ENCODE data around the gene AQP9. TPM values are rescaled to one million over a fixed set of nuclear protein-coding genes. Genes with fewer than 3 reads are reported as not detected.

The AQP9 gene
- total RNA-seq, 1 donor from 2014 or later: 2.1 TPM

GRCh38 chr15:58114812-58115211, 23.4 kb upstream of the AQP9 start:
- Histone ChIP-seq H3K4me3 (ENCODE audit: low read length in 3 of 3) (no peak overlapping the region), H3K27me3 (ENCODE audit: control insufficient read depth in 3 of 3, insufficient read depth in 3 of 3, low read length in 3 of 3) (peaks cover 0 to 4% (median 0%) of the 10 kb centered on the region in 3 donors), H3K9me3 (ENCODE audit: control insufficient read depth in 3 of 3, low read length in 3 of 3) (no peaks in the 10 kb centered on the region), H3K36me3 (ENCODE audit: control insufficient read depth in 3 of 3, insufficient read depth in 3 of 3, low read length in 3 of 3) (no peaks in the 10 kb centered on the region), H3K4me1 (ENCODE audit: control insufficient read depth in 3 of 3, insufficient read depth in 3 of 3, low read length in 3 of 3) (no peaks in the 10 kb centered on the region), H3K9ac (ENCODE audit: low read depth in 1 of 3, low read length in 3 of 3) (no peak overlapping the region), H3K27ac (ENCODE audit: low read depth, low read length) (no peak overlapping the region)

- Histone ChIP-seq H3K9ac (ENCODE audit: low read depth in 1 of 3, low read length in 3 of 3) (no peak overlapping the region), H3K36me3 (ENCODE audit: control insufficient read depth in 3 of 3, insufficient read depth in 3 of 3, low read length in 3 of 3) (no peaks in the 10 kb centered on the region), H3K9me3 (ENCODE audit: control insufficient read depth in 3 of 3, low read length in 3 of 3) (no peaks in the 10 kb centered on the region), H3K27me3 (ENCODE audit: control insufficient read depth in 3 of 3, insufficient read depth in 3 of 3, low read length in 3 of 3) (no peaks in the 10 kb centered on the region), H3K4me3 (ENCODE audit: low read length in 3 of 3) (no peak overlapping the region), H3K27ac (ENCODE audit: low read depth, low read length) (no peak overlapping the region), H3K4me1 (ENCODE audit: control insufficient read depth in 3 of 3, insufficient read depth in 3 of 3, low read length in 3 of 3) (no peaks in the 10 kb centered on the region)
These were observed 22.5 kb upstream of the AQP9 start for GRCh38 chr15:58115692-58116091.

GRCh38 chr15:58117619-58118018, 20.6 kb upstream of the AQP9 start:
- Histone ChIP-seq H3K4me3 (ENCODE audit: low read length in 3 of 3) (no peak overlapping the region), H3K9me3 (ENCODE audit: control insufficient read depth in 3 of 3, low read length in 3 of 3) (no peaks in the 10 kb centered on the region), H3K27me3 (ENCODE audit: control insufficient read depth in 3 of 3, insufficient read depth in 3 of 3, low read length in 3 of 3) (no peaks in the 10 kb centered on the region), H3K27ac (ENCODE audit: low read depth, low read length) (no peak overlapping the region), H3K9ac (ENCODE audit: low read depth in 1 of 3, low read length in 3 of 3) (no peak overlapping the region), H3K36me3 (ENCODE audit: control insufficient read depth in 3 of 3, insufficient read depth in 3 of 3, low read length in 3 of 3) (no peaks in the 10 kb centered on the region), H3K4me1 (ENCODE audit: control insufficient read depth in 3 of 3, insufficient read depth in 3 of 3, low read length in 3 of 3) (no peaks in the 10 kb centered on the region)

GRCh38 chr15:58118272-58118671, 19.9 kb upstream of the AQP9 start:
- no peaks in the 10 kb centered on the region for H3K27me3 ChIP-seq (ENCODE audit: control insufficient read depth in 3 of 3, insufficient read depth in 3 of 3, low read length in 3 of 3)
- H3K4me1 ChIP-seq (ENCODE audit: control insufficient read depth in 3 of 3, insufficient read depth in 3 of 3, low read length in 3 of 3): no peaks in the 10 kb centered on the region

GRCh38 chr15:58119016-58119415, 19.2 kb upstream of the AQP9 start:
- Histone ChIP-seq H3K9ac (ENCODE audit: low read depth in 1 of 3, low read length in 3 of 3) (no peak overlapping the region), H3K9me3 (ENCODE audit: control insufficient read depth in 3 of 3, low read length in 3 of 3) (no peaks in the 10 kb centered on the region), H3K27me3 (ENCODE audit: control insufficient read depth in 3 of 3, insufficient read depth in 3 of 3, low read length in 3 of 3) (no peaks in the 10 kb centered on the region), H3K4me3 (ENCODE audit: low read length in 3 of 3) (no peak overlapping the region), H3K4me1 (ENCODE audit: control insufficient read depth in 3 of 3, insufficient read depth in 3 of 3, low read length in 3 of 3) (no peaks in the 10 kb centered on the region), H3K27ac (ENCODE audit: low read depth, low read length) (no peak overlapping the region), H3K36me3 (ENCODE audit: control insufficient read depth in 3 of 3, insufficient read depth in 3 of 3, low read length in 3 of 3) (no peaks in the 10 kb centered on the region)

More at GRCh38 chr15:58118272-58118671, 19.9 kb upstream of the AQP9 start:
- H3K9ac ChIP-seq (ENCODE audit: low read depth in 1 of 3, low read length in 3 of 3): no peak overlapping the region
- H3K9me3 ChIP-seq (ENCODE audit: control insufficient read depth in 3 of 3, low read length in 3 of 3): no peaks in the 10 kb centered on the region
- H3K4me3 ChIP-seq (ENCODE audit: low read length in 3 of 3): no peak overlapping the region
- no peaks in the 10 kb centered on the region for H3K36me3 ChIP-seq (ENCODE audit: control insufficient read depth in 3 of 3, insufficient read depth in 3 of 3, low read length in 3 of 3)
- no peak overlapping the region for H3K27ac ChIP-seq (ENCODE audit: low read depth, low read length)

- Histone ChIP-seq H3K27me3 (ENCODE audit: control insufficient read depth in 3 of 3, insufficient read depth in 3 of 3, low read length in 3 of 3) (no peaks in the 10 kb centered on the region), H3K4me1 (ENCODE audit: control insufficient read depth in 3 of 3, insufficient read depth in 3 of 3, low read length in 3 of 3) (no peaks in the 10 kb centered on the region), H3K27ac (ENCODE audit: low read depth, low read length) (no peak overlapping the region), H3K9me3 (ENCODE audit: control insufficient read depth in 3 of 3, low read length in 3 of 3) (peaks cover 0 to 4% (median 0%) of the 10 kb centered on the region in 3 donors), H3K4me3 (ENCODE audit: low read length in 3 of 3) (no peak overlapping the region), H3K36me3 (ENCODE audit: control insufficient read depth in 3 of 3, insufficient read depth in 3 of 3, low read length in 3 of 3) (no peaks in the 10 kb centered on the region), H3K9ac (ENCODE audit: low read depth in 1 of 3, low read length in 3 of 3) (no peak overlapping the region)
These were observed 13.6 kb upstream of the AQP9 start for GRCh38 chr15:58124585-58124984.

GRCh38 chr15:58125333-58125732, 12.8 kb upstream of the AQP9 start:
- Histone ChIP-seq H3K27me3 (ENCODE audit: control insufficient read depth in 3 of 3, insufficient read depth in 3 of 3, low read length in 3 of 3) (no peaks in the 10 kb centered on the region), H3K4me1 (ENCODE audit: control insufficient read depth in 3 of 3, insufficient read depth in 3 of 3, low read length in 3 of 3) (no peaks in the 10 kb centered on the region), H3K9ac (ENCODE audit: low read depth in 1 of 3, low read length in 3 of 3) (no peak overlapping the region), H3K36me3 (ENCODE audit: control insufficient read depth in 3 of 3, insufficient read depth in 3 of 3, low read length in 3 of 3) (no peaks in the 10 kb centered on the region), H3K27ac (ENCODE audit: low read depth, low read length) (no peak overlapping the region), H3K9me3 (ENCODE audit: control insufficient read depth in 3 of 3, low read length in 3 of 3) (peaks cover 0 to 4% (median 0%) of the 10 kb centered on the region in 3 donors), H3K4me3 (ENCODE audit: low read length in 3 of 3) (no peak overlapping the region)

GRCh38 chr15:58134886-58135285, 3.3 kb upstream of the AQP9 start:
- H3K27me3 ChIP-seq (ENCODE audit: control insufficient read depth in 3 of 3, insufficient read depth in 3 of 3, low read length in 3 of 3): no peaks in the 10 kb centered on the region
- no peak overlapping the region for H3K27ac ChIP-seq (ENCODE audit: low read depth, low read length)
- H3K4me1 ChIP-seq (ENCODE audit: control insufficient read depth in 3 of 3, insufficient read depth in 3 of 3, low read length in 3 of 3): no peaks in the 10 kb centered on the region
- H3K9me3 ChIP-seq (ENCODE audit: control insufficient read depth in 3 of 3, low read length in 3 of 3): no peaks in the 10 kb centered on the region
- no peak overlapping the region for H3K4me3 ChIP-seq (ENCODE audit: low read length in 3 of 3)
- no peak overlapping the region for H3K9ac ChIP-seq (ENCODE audit: low read depth in 1 of 3, low read length in 3 of 3)
- H3K36me3 ChIP-seq (ENCODE audit: control insufficient read depth in 3 of 3, insufficient read depth in 3 of 3, low read length in 3 of 3): no peaks in the 10 kb centered on the region

- Histone ChIP-seq H3K36me3 (ENCODE audit: control insufficient read depth in 3 of 3, insufficient read depth in 3 of 3, low read length in 3 of 3) (no peaks in the 10 kb centered on the region), H3K27ac (ENCODE audit: low read depth, low read length) (no peak overlapping the region), H3K9me3 (ENCODE audit: control insufficient read depth in 3 of 3, low read length in 3 of 3) (no peaks in the 10 kb centered on the region), H3K9ac (ENCODE audit: low read depth in 1 of 3, low read length in 3 of 3) (no peak overlapping the region), H3K4me3 (ENCODE audit: low read length in 3 of 3) (no peak overlapping the region), H3K27me3 (ENCODE audit: control insufficient read depth in 3 of 3, insufficient read depth in 3 of 3, low read length in 3 of 3) (no peaks in the 10 kb centered on the region), H3K4me1 (ENCODE audit: control insufficient read depth in 3 of 3, insufficient read depth in 3 of 3, low read length in 3 of 3) (no peaks in the 10 kb centered on the region)
These were observed 2.5 kb upstream of the AQP9 start for GRCh38 chr15:58135511-58136174.

GRCh38 chr15:58136731-58137130, 1.4 kb upstream of the AQP9 start:
- Histone ChIP-seq H3K27ac (ENCODE audit: low read depth, low read length) (no peak overlapping the region), H3K4me3 (ENCODE audit: low read length in 3 of 3) (no peak overlapping the region), H3K4me1 (ENCODE audit: control insufficient read depth in 3 of 3, insufficient read depth in 3 of 3, low read length in 3 of 3) (no peaks in the 10 kb centered on the region), H3K27me3 (ENCODE audit: control insufficient read depth in 3 of 3, insufficient read depth in 3 of 3, low read length in 3 of 3) (no peaks in the 10 kb centered on the region), H3K9ac (ENCODE audit: low read depth in 1 of 3, low read length in 3 of 3) (no peak overlapping the region), H3K9me3 (ENCODE audit: control insufficient read depth in 3 of 3, low read length in 3 of 3) (no peaks in the 10 kb centered on the region), H3K36me3 (ENCODE audit: control insufficient read depth in 3 of 3, insufficient read depth in 3 of 3, low read length in 3 of 3) (no peaks in the 10 kb centered on the region)
